Stimulated activated CD8-positive, alpha-beta memory T cell treated with anti-CD3 and anti-CD28 coated beads, Interleukin-15, amount 100 ng/mL, for 1 hour (primary cell): ENCODE results near the gene INPP5E.

ENCODE experiments used
- DNase-seq: peaks from one replicate; pipeline ENCODE4 v3.0.0-alpha.2; 2020; ENCODE audit warnings: low read depth

The INPP5E gene

DNA sequence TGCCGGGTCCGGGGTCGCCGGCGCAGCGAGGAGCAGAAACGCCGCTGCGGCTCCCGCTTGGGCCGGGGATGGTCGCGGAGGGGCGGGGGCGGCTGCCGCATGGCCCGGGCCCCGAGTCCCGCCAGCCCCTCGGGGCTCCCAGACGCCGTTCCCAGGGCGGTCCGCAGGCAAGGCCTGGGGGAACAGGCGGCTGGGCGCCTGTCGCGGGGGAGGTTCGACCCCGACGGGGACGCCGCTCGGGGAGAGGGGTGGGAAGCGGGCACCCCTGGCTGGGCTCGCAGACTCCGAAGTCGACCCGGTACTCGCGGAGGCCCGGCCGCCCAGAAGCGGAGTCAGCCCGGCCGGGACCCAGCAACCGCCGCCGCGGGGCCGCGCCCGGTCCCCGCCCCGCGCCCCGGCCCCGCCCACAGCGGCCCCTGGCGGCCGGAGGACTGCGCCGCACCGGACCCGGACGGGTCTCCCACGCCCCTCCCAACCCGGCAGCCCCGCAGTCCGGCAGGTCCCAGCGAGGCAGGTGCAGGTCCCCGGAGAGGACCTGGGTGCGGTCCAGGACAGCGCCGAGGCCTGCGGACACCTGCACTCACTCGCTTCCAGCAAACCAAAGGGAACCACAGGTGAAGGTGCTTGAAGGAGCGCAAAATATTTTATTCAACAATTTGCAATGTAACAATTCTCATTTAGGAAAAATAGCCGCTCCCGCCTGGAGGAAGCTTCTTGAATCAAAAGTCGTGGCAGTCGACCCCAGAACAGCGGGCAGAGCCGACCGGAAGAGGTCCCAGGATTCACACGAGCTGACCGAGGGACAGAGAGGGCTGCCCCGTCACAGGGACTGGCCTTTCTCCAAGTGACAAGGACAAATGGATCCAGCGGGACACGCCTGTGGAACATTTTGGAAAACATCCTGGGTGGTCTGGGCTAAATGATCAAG is at the start of gene INPP5E:
Gene INPP5E (minus strand): TSS at position 365 of the 928 bp plus-strand sequence. CDS start 426 bp downstream, outside the sequence.
- DNase-seq: peak; percentile 62

DNA sequence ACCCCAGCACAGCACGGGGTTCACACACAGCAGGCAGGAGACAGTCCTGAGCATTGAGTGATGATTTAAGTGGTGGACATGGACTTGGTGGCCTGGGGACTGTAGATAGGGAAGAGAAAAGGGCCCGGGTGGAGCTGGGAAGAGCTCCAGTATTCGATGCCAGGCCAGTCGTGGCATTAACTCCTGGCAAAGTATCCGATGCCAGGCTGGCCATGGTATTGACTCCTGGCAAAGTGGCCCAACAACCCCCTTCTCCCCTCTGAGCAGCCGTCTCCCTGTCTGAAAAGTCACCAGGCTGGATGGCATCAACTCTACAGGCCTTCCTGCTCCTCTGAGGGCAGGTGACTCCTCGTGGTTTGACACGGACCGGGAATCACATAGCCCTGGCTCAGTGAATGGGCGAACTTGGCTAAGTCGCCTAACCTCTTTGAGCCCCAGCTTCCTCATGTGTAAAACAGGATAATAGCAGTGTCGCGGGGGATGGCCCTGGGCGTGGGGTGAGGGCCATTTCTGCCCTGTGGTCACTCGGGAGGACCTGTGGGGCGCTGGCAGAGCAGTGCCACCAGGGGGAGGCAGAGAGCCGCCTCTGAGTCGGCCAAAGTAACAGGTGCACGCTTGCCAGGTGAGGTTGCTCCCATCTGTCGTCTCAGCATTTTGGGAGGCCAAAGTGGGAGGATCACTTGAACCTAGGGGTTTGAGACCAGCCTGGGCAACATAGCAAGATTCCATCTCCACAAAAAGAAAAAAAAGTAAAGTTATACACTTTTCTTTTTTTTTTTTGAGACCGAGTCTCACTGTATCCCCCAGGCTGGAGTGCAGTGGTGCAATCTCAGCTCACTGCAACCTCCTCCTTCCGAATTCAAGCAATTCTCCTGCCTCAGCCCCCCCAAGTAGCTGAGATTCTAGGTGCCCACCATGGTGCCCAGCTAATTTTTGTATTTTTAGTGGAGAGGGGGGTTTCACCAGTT is 48.9 kb upstream of the INPP5E start:
- peak; percentile 61 for DNase-seq

GRCh38 chr9:136487672-136488071 is 48.0 kb upstream of the INPP5E start:
- DNase-seq: no peak

DNA sequence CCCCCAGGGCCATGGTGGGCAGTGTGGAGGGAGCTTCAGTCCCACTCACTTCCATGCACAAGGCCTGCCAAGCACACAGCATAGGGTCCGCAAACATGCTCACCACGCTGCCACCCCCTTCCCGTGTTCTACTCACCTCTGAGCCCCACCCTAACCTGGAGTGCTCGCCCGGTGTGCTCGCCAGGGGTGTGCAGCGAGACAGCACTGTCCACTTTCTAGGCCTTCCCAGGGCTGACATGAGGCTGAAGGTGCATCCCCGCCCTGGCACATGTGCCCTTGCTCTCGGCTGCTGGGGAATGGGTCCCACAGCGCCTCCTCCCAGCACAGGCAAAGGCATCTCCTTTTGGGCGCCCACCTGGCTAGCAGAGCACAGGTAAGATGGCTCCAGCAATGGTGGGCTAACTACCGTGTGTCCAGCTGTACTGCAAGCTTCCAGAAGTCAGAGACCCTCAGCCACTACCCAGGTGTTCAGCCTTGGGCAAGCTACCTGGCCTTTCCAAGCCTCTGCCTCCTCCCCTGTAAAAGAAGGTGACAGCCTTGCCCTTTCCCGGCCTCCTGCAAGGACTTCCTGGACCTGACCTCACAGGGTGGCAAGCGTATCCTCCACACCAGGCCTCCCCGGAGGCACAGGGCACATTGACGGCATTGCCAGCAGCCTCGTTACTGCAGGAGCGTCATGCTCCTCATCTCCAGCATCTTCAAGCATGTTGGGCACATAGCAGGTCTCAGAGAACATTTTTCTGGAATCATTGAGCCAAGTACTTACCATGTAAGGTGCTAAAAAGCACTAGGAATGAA is 47.4 kb upstream of the INPP5E start:
- DNase-seq: no peak

DNA sequence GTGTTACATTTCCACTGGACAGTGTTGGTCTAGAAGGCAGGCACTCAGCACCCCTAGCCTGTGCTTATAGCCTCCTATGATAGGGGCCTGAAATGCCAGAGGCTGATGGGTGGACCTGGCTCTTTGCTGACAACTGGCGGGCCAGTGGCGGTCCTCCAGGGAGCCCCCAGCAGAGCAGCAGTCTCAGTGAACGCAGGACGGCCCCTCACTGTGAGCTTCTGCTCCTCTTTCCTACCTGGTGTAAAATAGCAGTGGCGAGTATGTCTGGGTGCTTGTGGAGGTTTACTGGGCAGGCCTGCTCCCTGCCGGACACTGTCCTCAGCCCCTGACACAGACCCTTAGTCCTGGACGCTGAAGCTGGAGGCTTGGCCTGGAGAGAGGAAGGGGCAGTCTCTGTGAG is 46.5 kb upstream of the INPP5E start:
- DNase-seq: no peak

GRCh38 chr9:136485049-136486045 is 45.7 kb upstream of the INPP5E start:
- DNase-seq: peak; percentile 71

GRCh38 chr9:136484153-136485048 is 44.8 kb upstream of the INPP5E start:
- DNase-seq: no peak

GRCh38 chr9:136483589-136484152 is 44.0 kb upstream of the INPP5E start:
- DNase-seq: peak; percentile 85

DNA sequence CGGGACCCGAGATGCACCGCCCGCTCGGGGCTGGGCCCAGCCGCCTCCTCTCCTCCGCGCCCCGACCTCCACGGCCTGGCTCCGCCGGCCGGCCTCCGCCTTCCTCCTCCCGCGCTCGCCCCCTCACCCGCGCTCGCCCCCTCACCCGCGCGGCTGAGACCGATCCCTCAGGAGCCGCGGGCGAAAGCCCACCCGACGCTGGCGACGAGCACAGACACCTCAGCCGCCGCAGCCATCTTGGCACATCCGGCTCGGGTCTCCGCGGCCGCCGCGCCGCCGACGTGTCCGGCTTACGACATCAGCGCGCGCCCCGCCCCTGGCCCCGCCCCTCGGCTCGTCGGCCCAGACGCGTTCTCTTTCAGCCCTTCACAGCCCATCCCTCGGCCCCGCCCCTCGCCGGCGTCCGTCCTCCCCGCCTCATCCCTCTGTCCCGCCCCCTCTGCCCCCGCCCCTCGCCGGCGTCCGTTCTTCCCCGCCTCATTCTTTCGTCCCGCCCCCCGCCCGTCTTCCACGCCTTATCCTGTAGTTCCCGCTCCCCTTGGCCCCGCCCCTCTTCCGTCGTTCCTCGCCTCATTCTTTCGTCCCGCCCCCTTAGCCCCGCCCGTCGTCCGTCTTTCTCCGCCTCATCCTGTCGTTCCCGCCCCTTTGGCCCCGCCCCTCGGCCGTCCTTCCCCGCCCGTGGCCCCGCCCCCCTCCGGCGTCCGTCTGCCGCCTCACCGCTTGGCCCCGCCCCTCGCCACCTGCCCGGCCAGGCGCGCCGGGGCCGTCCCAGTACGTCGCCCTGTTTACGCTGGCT is 43.3 kb upstream of the INPP5E start, which contains the start of gene SEC16A:
Gene SEC16A (minus strand): TSS at position 248 of the 796 bp plus-strand sequence. CDS start 5,425 bp downstream, outside the sequence.
- DNase-seq: peak; percentile 99

DNA sequence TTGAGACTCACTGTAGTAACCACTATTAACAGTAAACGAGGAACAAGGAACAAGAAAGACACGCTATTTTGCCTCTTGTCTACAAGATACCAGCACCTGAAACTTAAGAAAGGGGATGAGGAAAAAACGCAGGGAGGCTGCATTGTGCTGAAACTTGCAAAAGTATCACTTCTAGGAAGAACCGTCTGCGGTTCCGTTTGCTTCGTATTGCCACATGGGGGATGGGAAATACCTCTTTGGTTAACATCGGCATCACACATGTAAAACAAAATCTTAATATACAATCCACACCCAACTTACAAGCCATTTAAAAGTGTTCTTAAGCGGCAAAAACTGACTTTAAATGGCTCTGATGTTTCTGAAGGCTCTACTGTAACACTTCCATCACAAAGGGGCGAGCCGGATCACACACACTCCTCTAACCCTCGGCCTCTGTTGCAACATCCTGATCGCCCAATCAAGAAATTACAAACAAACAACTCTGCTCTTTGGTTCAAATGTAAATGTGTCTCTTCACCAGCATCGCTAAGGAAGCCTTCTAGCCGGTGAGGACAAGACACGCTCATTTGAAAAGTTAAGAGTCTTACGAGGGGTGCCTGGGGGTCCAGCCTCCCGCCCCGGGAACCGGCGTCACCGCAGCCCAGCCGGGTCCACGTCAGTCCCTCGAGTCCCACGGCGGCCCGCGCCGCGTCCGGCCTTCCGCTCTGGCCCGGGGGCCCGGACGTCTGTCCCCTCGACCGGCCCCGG is 42.6 kb upstream of the INPP5E start:
- DNase-seq: no peak

- no peak for DNase-seq
Measured at GRCh38 chr9:136481558-136481957, 41.9 kb upstream of the INPP5E start.

DNA sequence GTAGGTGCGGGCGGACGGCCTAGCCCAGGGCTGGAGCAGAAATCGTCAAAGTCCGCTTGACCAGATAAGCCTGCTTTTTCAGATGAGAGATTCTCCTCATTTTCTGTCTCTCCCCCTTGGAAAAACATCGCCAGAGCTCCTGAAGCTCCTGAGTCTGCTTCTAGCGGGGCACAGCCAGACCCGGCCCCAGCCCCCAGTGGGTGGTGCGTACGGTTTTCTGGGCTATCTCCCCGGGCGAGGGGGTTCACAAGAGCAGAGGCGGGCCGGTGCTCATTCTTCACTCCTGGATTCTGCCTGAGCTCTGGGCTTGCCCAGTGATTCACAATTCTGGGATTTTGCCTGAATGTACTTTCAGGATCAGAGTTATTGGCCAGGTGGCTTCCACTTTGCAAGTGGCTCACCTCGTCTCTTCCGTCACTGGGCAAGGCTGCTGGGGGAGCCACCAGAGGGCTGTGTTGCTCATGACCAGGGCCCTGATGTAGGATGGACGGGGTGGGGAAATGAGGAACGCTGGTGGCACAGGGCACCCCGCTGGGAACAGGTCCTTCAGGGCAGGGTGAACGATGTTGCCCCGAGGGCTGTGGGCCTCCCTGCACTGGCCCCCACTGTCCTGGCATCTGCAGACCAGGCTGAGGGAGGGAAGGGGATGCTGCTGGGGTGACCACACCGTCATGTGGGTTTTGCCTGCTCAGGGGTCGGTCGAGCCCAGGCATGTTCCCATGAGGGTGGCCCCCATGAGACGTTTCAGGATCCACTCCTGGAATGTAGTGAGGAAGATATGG is 36.9 kb upstream of the INPP5E start:
- no peak for DNase-seq

- DNase-seq: no peak
Measured at GRCh38 chr9:136474974-136475865, 35.6 kb upstream of the INPP5E start.

GRCh38 chr9:136474021-136474640 is 34.5 kb upstream of the INPP5E start:
- no peak for DNase-seq

- DNase-seq: no peak
Measured at GRCh38 chr9:136473354-136473721, 33.7 kb upstream of the INPP5E start.
